GM19099 (cell line): ENCODE results near the gene CACNA2D1.

Experiments
- POLR2A ChIP-seq: IDR thresholded peaks from 3 replicates; pipeline ENCODE4 v1.6.1; 2011; ENCODE audit warnings: low read depth; ENCODE audit not compliant: insufficient read length; ENCODE audit errors: extremely low read depth

CACNA2D1 gene

GRCh38 chr7:82247814-82248433 lies 195.7 kb downstream of the CACNA2D1 start:
- TF ChIP-seq POLR2A: no peak

DNA sequence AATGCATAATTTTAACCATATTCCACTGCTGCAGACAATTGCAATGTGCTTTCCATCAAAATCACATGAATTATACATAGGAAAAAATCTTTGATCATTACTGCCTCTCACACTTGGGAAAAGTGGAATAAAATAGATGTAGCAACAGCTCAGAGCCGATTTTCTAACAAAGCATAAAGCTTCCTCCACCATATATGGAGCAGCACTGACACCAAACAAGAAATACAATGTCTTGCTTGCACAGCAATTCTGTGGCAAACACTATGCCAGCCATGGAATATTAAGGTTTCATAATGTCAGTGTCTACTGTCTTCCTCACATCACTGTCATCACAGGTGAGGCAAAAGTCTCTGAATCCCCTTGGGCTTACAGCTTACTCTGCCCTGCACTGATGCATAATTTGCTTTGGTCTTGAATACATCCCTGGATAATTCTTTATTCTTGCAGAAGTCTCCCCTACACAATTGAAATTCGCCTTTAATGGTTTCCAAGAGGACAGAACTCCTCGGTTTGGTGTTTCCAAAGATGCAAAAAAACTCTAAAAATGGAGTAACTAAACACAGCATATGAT lies 198.5 kb downstream of the CACNA2D1 start:
- no peak for TF ChIP-seq POLR2A

GRCh38 chr7:82241356-82241755 lies 202.2 kb downstream of the CACNA2D1 start:
- no peak for TF ChIP-seq POLR2A

GRCh38 chr7:82235713-82236112 lies 207.9 kb downstream of the CACNA2D1 start:
- no peak for TF ChIP-seq POLR2A

- TF ChIP-seq POLR2A: no peak
Measured at GRCh38 chr7:82234457-82235049, 209.0 kb downstream of the CACNA2D1 start.

GRCh38 chr7:82230811-82231581 lies 212.6 kb downstream of the CACNA2D1 start:
- TF ChIP-seq POLR2A: no peak

DNA sequence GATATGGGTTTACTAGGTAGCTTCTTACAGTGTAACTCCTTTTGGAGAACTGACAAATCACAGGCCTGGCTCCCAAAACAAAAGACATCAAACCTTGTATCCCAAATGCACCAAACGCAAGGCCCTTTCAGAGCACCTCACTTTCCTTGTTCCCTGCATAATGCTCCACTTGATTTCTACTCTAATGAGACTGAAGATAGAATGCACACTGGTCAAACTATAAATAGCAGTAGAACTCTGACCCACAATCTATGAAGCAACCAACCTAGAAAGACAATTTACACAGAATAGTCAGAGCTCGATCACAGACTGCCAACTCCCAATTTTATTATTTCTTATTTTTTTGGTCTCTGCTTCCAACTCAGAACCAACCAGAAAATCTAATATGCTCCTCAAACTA lies 214.4 kb downstream of the CACNA2D1 start:
- no peak for TF ChIP-seq POLR2A

- TF ChIP-seq POLR2A: no peak
Measured at GRCh38 chr7:82226191-82226590, 217.4 kb downstream of the CACNA2D1 start.

DNA sequence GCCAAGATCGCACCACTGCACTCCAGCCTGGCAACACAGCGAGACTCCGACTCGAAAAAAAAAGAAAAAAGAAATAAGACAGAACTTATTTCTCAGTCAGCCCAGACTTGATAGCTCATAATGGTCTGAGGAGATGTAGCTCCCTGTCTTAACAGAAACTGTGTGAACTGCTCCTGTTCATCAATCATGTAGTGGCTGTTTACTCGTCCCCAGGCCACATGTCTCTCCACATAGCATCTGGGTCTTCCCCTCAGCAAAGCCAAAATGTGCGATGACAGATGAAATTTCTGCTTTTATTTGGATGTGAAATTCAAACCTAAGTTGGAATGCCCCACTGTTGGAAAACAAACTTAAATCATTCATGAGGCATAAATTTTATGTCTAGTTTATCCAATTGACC lies 219.0 kb downstream of the CACNA2D1 start:
- no peak for TF ChIP-seq POLR2A

GRCh38 chr7:82223580-82223979 lies 220.0 kb downstream of the CACNA2D1 start:
- TF ChIP-seq POLR2A: no peak

DNA sequence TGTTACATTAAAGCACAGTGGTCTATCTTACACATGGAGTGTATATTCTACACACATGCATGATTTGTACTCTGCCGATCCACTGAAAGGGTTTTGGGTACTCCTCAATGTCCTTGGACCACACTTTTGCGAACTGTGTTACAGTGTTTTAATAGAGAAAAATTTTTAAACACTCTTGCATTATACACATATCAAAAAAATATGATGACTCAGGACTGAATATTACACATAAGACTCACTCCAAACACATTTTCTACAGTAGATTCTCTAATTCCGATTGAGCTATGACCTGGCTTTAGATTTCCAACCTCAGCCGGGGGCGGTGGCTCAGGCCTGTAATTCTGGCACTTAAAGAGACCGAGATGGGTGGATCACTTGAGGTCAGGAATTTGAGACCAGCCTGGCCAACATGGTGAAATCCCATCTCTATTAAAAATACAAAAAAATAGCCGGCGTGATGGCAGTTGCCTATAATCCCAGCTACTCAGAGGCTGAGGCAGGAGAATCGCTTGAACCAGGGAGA lies 222.4 kb downstream of the CACNA2D1 start:
- no peak for TF ChIP-seq POLR2A

- TF ChIP-seq POLR2A: no peak
Measured at GRCh38 chr7:82212466-82212865, 231.1 kb downstream of the CACNA2D1 start.

- no peak for TF ChIP-seq POLR2A
Measured at GRCh38 chr7:82211333-82211732, 232.2 kb downstream of the CACNA2D1 start.

DNA sequence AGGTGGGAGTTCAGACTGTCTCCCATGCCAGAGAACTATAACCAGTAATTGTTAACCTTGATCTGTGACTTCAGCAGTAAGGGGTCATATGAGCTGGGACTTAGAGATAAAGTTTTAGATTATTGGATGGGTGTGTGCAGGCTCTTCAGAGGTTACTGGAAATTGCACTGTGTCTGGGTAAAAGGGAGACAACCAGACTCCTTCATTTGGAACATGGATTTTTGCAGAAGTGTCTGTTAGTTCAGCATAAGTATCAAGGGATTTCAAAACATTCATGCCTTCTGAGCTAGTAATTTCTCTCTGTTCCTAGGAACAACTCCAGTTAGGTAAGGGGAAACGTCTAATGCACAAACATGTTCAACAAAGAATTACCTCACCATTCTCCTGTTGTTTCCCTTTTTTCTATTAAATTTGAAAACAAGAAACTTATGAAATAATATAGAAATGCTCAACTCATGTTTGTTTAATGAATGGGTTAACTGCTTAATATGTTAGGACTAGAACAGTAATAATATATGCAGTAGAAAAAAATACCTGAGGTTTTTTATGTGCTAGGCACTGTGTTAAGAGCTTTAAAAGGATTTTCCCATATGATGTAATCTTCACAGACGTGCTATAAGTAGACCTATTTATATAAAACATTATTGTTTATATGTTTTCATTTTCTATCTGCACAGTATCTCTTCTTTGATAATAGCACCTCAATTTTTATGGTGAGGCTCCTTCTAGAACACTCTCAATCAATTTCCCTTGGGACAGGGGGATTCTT lies 233.0 kb downstream of the CACNA2D1 start:
- TF ChIP-seq POLR2A: no peak

- TF ChIP-seq POLR2A: no peak
Measured at GRCh38 chr7:82209179-82209747, 234.3 kb downstream of the CACNA2D1 start.

- no peak for TF ChIP-seq POLR2A
Measured at GRCh38 chr7:82204694-82205093, 238.9 kb downstream of the CACNA2D1 start.
